ENCODE results near the gene KCTD21. TPM values are rescaled to one million over a fixed set of nuclear protein-coding genes. Genes with fewer than 3 reads are reported as not detected.

Gene KCTD21
- total RNA-seq, 1 experiment from 2014 or later: 3.0 TPM

DNA sequence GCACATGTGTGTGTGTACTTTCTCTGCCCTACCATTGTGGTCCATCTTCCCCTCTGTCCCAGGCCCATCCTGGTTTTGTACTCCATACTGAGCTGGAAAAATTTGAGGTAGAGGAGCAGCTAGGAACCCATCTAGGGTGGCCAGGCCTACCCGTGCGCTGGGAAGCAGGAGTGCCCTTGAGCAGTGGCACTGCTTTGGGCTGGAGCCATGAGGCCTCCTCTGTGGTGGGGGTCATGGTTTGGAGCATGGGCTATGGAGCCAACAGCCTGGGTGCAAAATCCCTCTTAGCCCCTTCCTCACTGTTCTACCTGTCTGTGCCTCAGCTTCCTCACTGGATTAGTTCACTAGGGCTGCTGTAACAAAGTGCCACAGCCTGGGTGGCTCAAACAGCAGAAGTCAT, 27.1 kb downstream of the KCTD21 start:
- Histone ChIP-seq H3K27me3 (ENCODE audit: insufficient read depth, low read length) (no peaks in the 10 kb centered on the region), H3K9me3 (ENCODE audit: control insufficient read depth in 1 of 2, insufficient read depth in 1 of 2, low read depth in 1 of 2, low read length in 2 of 2) (no peaks in the 10 kb centered on the region), H3K4me1 (ENCODE audit: control insufficient read depth in 1 of 2, insufficient read depth in 2 of 2, low read length in 2 of 2) (no peaks in the 10 kb centered on the region), H3K79me2 (ENCODE audit: insufficient read depth, low read length) (no peaks in the 10 kb centered on the region), H4K20me1 (ENCODE audit: insufficient read depth) (no peaks in the 10 kb centered on the region), H3K9me2 (ENCODE audit: insufficient read depth) (no peaks in the 10 kb centered on the region), H2AFZ (ENCODE audit: low read depth, low read length, poor library complexity, severe bottlenecking) (no peak overlapping the region), H3K4me3 (replicated peaks in 1 of 2; ENCODE audit: low read depth in 1 of 2, low read length in 2 of 2) (no peak overlapping the region), H3K36me3 (ENCODE audit: control insufficient read depth in 1 of 2, insufficient read depth in 2 of 2, low read length in 2 of 2) (no peaks in the 10 kb centered on the region), H3K27ac (ENCODE audit: low read depth, low read length) (no peak overlapping the region), H3K4me2 (ENCODE audit: low read length) (no peak overlapping the region), H3K9ac (ENCODE audit: low read length) (no peak overlapping the region)
- CTCF ChIA-PET: no interaction called here
- ATAC-seq (no peak), DNase-seq (ENCODE audit: low read depth, low spot score) (no peak)
- TF ChIP-seq SIN3A (IDR thresholded peaks at IDR 0.05; ENCODE audit: low read depth) (no peak), REST (IDR thresholded peaks at IDR 0.05; ENCODE audit: low read depth) (no peak), ELF1 (IDR thresholded peaks at IDR 0.05; ENCODE audit: borderline replicate concordance, low read depth) (no peak), ZBTB33 (IDR thresholded peaks at IDR 0.05; ENCODE audit: extremely low read depth, insufficient replicate concordance, low read length) (no peak), CEBPB (IDR thresholded peaks at IDR 0.05; ENCODE audit: low read depth) (no peak), CBX3 (IDR thresholded peaks at IDR 0.05; ENCODE audit: low read depth) (no peak), ZFX (IDR thresholded peaks at IDR 0.05) (no peak)
- TF ChIP-seq, protein P1, sequence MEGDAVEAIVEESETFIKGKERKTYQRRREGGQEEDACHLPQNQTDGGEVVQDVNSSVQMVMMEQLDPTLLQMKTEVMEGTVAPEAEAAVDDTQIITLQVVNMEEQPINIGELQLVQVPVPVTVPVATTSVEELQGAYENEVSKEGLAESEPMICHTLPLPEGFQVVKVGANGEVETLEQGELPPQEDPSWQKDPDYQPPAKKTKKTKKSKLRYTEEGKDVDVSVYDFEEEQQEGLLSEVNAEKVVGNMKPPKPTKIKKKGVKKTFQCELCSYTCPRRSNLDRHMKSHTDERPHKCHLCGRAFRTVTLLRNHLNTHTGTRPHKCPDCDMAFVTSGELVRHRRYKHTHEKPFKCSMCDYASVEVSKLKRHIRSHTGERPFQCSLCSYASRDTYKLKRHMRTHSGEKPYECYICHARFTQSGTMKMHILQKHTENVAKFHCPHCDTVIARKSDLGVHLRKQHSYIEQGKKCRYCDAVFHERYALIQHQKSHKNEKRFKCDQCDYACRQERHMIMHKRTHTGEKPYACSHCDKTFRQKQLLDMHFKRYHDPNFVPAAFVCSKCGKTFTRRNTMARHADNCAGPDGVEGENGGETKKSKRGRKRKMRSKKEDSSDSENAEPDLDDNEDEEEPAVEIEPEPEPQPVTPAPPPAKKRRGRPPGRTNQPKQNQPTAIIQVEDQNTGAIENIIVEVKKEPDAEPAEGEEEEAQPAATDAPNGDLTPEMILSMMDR (IDR thresholded peaks at IDR 0.05 in 2 of 3, conservative IDR thresholded peaks at IDR 0.05 in 1 of 3; ENCODE audit: borderline replicate concordance in 1 of 3, insufficient read depth in 1 of 3, low read depth in 2 of 3, low read length in 2 of 3): no peak
- TF ChIP-seq, protein P2, sequence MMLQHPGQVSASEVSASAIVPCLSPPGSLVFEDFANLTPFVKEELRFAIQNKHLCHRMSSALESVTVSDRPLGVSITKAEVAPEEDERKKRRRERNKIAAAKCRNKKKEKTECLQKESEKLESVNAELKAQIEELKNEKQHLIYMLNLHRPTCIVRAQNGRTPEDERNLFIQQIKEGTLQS (IDR thresholded peaks at IDR 0.05): no peak
- RAD21 ChIA-PET (ENCODE audit: low non-redundant PET in 1 of 2, low total read pairs in 2 of 2, uncharacterized antibody in 2 of 2, unreplicated experiment in 2 of 2): no interaction called here
- POLR2A ChIA-PET: no interaction called here
- intact Hi-C loops (cut with micrococcal nuclease): no loop called here
- BruUV-seq (replicated peaks): no TSS peak

Data from HCT116 (cell line).